Gastroesophageal sphincter (tissue), 3 donors: ENCODE data around the gene ADARB1.

Experiments
- POLR2A ChIP-seq, 2 donors: fragments of 450-650 bp; IDR thresholded peaks; one replicate each; pipeline ENCODE4 v1.6.1; 2017; ENCODE audit warnings: antibody characterized with exemption in 2 of 2, mild to moderate bottlenecking in 2 of 2, moderate library complexity in 1 of 2
- TF ChIP-seq, protein P1 (sequence below), 4 experiments: fragments of 200-600 bp in 2 of 4; fragments of 450-650 bp in 2 of 4; sonication (generic) in 1 of 4; IDR thresholded peaks; one replicate each; pipeline ENCODE4 v1.5.1; 2017 to 2019; ENCODE audit warnings: antibody characterized with exemption in 4 of 4, mild to moderate bottlenecking in 2 of 4, moderate library complexity in 2 of 4

- TF ChIP-seq, protein P1, sequence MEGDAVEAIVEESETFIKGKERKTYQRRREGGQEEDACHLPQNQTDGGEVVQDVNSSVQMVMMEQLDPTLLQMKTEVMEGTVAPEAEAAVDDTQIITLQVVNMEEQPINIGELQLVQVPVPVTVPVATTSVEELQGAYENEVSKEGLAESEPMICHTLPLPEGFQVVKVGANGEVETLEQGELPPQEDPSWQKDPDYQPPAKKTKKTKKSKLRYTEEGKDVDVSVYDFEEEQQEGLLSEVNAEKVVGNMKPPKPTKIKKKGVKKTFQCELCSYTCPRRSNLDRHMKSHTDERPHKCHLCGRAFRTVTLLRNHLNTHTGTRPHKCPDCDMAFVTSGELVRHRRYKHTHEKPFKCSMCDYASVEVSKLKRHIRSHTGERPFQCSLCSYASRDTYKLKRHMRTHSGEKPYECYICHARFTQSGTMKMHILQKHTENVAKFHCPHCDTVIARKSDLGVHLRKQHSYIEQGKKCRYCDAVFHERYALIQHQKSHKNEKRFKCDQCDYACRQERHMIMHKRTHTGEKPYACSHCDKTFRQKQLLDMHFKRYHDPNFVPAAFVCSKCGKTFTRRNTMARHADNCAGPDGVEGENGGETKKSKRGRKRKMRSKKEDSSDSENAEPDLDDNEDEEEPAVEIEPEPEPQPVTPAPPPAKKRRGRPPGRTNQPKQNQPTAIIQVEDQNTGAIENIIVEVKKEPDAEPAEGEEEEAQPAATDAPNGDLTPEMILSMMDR (IDR thresholded peaks at IDR 0.05): no peak
- no peak for TF ChIP-seq POLR2A (IDR thresholded peaks at IDR 0.05)
Measured at GRCh38 chr21:45052960-45053359, 21.4 kb upstream of the ADARB1 start.
